Measurements from ENCODE around the gene YPEL4. TPM values are rescaled to one million over a fixed set of nuclear protein-coding genes. Genes with fewer than 3 reads are reported as not detected.

The YPEL4 gene
- polyA plus RNA-seq, 1 of the 3 experiments (the other 2 are of a cell fraction), result 2.3 TPM

DNA sequence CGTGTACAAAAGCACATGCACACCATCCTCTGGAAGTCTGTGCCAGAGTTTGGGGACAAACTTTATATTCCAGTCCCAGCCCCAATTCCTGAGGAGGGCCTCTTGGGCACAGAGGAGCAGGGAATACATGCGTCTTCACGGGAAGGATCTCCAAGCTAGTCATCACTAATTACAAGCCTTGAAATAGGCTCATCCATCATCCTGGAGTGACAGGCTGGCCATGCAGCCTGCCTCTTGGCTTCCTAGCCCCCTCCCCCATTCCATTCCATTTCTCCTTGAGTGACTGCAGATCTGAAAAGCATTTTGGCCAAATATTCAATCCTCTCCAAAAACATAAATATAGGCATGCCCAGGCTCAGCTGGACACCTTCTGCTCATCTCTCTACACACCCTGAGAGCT, 27.4 kb downstream of the YPEL4 start:
- no peaks in the 10 kb centered on the region for H3K36me3 ChIP-seq (replicated peaks in 1 of 2; ENCODE audit: control insufficient read depth in 1 of 2, insufficient read depth in 2 of 2, low read length in 1 of 2)
- H3F3A ChIP-seq (replicated peaks; ENCODE audit: insufficient read depth), result no peaks in the 10 kb centered on the region
- no peak overlapping the region for H2AFZ ChIP-seq (ENCODE audit: low read depth)
- ChIA-PET CTCF (interaction anchor here (1.0 to 1.6 kb wide), 2 partner anchors 54 to 129 kb away, joined by 4 read pairs; partner anchors contain the start of gene UBE2L6), POLR2A (no interaction called here)
- 54% methylated on average over 2 of the region's 3 CpGs for whole genome bisulfite sequencing (ENCODE audit: low lambda C conversion rate)
- no peaks in the 10 kb centered on the region for H3K9me3 ChIP-seq
- H4K20me1 ChIP-seq (ENCODE audit: insufficient read depth), result no peaks in the 10 kb centered on the region
- no peak overlapping the region for H3K4me2 ChIP-seq
- no peak overlapping the region for H3K4me3 ChIP-seq (ENCODE audit: low read depth in 2 of 2, low read length in 1 of 2)
- H3K79me2 ChIP-seq (ENCODE audit: insufficient read depth), result no peaks in the 10 kb centered on the region
- H3K4me1 ChIP-seq (ENCODE audit: control insufficient read depth in 1 of 2, insufficient read depth in 2 of 2, low read depth in 1 of 2, low read length in 1 of 2), result no peaks in the 10 kb centered on the region
- TF ChIP-seq SMC3 (IDR thresholded peaks at IDR 0.05; ENCODE audit: low read depth, low read length) (no peak), MXI1 (IDR thresholded peaks at IDR 0.05; ENCODE audit: low read depth, low read length) (no peak), YY1 (IDR thresholded peaks at IDR 0.05; ENCODE audit: low read depth) (no peak), EZH2phosphoT487 (IDR thresholded peaks at IDR 0.05; ENCODE audit: borderline replicate concordance, low read depth) (no peak), POLR2AphosphoS5 (IDR thresholded peaks at IDR 0.05; ENCODE audit: low read depth, low read length) (no peak), TEAD4 (IDR thresholded peaks at IDR 0.05; ENCODE audit: borderline replicate concordance, insufficient read depth) (no peak), SIN3A (IDR thresholded peaks at IDR 0.05; ENCODE audit: borderline replicate concordance, low read depth, low read length) (no peak), GABPA (IDR thresholded peaks at IDR 0.05; ENCODE audit: low read depth) (no peak)
- TF ChIP-seq, protein P1, sequence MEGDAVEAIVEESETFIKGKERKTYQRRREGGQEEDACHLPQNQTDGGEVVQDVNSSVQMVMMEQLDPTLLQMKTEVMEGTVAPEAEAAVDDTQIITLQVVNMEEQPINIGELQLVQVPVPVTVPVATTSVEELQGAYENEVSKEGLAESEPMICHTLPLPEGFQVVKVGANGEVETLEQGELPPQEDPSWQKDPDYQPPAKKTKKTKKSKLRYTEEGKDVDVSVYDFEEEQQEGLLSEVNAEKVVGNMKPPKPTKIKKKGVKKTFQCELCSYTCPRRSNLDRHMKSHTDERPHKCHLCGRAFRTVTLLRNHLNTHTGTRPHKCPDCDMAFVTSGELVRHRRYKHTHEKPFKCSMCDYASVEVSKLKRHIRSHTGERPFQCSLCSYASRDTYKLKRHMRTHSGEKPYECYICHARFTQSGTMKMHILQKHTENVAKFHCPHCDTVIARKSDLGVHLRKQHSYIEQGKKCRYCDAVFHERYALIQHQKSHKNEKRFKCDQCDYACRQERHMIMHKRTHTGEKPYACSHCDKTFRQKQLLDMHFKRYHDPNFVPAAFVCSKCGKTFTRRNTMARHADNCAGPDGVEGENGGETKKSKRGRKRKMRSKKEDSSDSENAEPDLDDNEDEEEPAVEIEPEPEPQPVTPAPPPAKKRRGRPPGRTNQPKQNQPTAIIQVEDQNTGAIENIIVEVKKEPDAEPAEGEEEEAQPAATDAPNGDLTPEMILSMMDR (IDR thresholded peaks at IDR 0.05), result no peak
- TF ChIP-seq, protein P2, sequence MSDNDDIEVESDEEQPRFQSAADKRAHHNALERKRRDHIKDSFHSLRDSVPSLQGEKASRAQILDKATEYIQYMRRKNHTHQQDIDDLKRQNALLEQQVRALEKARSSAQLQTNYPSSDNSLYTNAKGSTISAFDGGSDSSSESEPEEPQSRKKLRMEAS (IDR thresholded peaks at IDR 0.05; ENCODE audit: low read depth), result no peak
- TF ChIP-seq, protein P3, sequence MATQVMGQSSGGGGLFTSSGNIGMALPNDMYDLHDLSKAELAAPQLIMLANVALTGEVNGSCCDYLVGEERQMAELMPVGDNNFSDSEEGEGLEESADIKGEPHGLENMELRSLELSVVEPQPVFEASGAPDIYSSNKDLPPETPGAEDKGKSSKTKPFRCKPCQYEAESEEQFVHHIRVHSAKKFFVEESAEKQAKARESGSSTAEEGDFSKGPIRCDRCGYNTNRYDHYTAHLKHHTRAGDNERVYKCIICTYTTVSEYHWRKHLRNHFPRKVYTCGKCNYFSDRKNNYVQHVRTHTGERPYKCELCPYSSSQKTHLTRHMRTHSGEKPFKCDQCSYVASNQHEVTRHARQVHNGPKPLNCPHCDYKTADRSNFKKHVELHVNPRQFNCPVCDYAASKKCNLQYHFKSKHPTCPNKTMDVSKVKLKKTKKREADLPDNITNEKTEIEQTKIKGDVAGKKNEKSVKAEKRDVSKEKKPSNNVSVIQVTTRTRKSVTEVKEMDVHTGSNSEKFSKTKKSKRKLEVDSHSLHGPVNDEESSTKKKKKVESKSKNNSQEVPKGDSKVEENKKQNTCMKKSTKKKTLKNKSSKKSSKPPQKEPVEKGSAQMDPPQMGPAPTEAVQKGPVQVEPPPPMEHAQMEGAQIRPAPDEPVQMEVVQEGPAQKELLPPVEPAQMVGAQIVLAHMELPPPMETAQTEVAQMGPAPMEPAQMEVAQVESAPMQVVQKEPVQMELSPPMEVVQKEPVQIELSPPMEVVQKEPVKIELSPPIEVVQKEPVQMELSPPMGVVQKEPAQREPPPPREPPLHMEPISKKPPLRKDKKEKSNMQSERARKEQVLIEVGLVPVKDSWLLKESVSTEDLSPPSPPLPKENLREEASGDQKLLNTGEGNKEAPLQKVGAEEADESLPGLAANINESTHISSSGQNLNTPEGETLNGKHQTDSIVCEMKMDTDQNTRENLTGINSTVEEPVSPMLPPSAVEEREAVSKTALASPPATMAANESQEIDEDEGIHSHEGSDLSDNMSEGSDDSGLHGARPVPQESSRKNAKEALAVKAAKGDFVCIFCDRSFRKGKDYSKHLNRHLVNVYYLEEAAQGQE (IDR thresholded peaks at IDR 0.05; ENCODE audit: low read depth, low read length), result no peak
- no peak overlapping the region for H3K27ac ChIP-seq (ENCODE audit: low read depth in 2 of 2, low read length in 1 of 2)
- DNase-seq, result no peak
- H3K9me2 ChIP-seq, result no peaks in the 10 kb centered on the region
- no peaks in the 10 kb centered on the region for H3K27me3 ChIP-seq (ENCODE audit: insufficient read depth)
- no peak overlapping the region for H3K9ac ChIP-seq

DNA sequence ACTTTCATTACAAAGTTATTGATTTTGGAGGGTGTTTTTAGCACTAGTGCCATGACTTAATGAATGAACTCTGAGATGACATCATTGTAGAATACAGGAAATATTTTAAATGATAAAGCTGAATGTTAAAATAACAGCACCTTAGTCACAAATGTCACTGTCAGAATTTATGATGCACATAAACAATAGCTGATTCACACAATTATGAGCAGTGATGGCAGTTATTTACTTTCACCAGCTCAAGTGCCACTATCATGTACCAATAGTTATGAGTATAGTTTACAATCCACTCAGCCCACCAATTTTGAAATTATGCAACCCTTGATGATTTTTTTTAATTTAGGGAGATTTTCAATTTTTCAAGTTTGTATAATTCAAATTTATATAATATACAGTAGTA, 29.2 kb downstream of the YPEL4 start:
- Histone ChIP-seq H3K4me2 (no peak overlapping the region), H3K9ac (no peak overlapping the region), H3K27me3 (ENCODE audit: insufficient read depth) (peaks cover 11% of the 10 kb centered on the region; the same call in 1 of the 2 replicates), H3K9me3 (no peaks in the 10 kb centered on the region), H3K4me3 (ENCODE audit: low read depth in 2 of 2, low read length in 1 of 2) (no peak overlapping the region), H2AFZ (ENCODE audit: low read depth) (no peak overlapping the region), H3K36me3 (replicated peaks in 1 of 2; ENCODE audit: control insufficient read depth in 1 of 2, insufficient read depth in 2 of 2, low read length in 1 of 2) (no peaks in the 10 kb centered on the region), H3K79me2 (ENCODE audit: insufficient read depth) (no peaks in the 10 kb centered on the region), H3K4me1 (ENCODE audit: control insufficient read depth in 1 of 2, insufficient read depth in 2 of 2, low read depth in 1 of 2, low read length in 1 of 2) (no peaks in the 10 kb centered on the region), H3F3A (replicated peaks; ENCODE audit: insufficient read depth) (no peaks in the 10 kb centered on the region), H4K20me1 (ENCODE audit: insufficient read depth) (no peaks in the 10 kb centered on the region), H3K9me2 (no peaks in the 10 kb centered on the region), H3K27ac (ENCODE audit: low read depth in 2 of 2, low read length in 1 of 2) (no peak overlapping the region)
- ChIA-PET POLR2A (no interaction called here), CTCF (interaction anchor here (0.7 to 1.3 kb wide), 3 partner anchors 16 to 53 kb away, joined by 3 to 4 read pairs (median 3); partner anchors contain the start of gene UBE2L6)
- no peak for DNase-seq
- no peak for TF ChIP-seq FOXM1 (IDR thresholded peaks at IDR 0.05; ENCODE audit: low read depth)
- TF ChIP-seq, protein P2 (IDR thresholded peaks at IDR 0.05; ENCODE audit: low read depth), result no peak
- TF ChIP-seq TEAD4 (IDR thresholded peaks at IDR 0.05; ENCODE audit: borderline replicate concordance, insufficient read depth), result no peak
- no peak for TF ChIP-seq GATA2 (CRISPR knock-in tag; IDR thresholded peaks at IDR 0.05)
- no peak for TF ChIP-seq POLR2AphosphoS5 (IDR thresholded peaks at IDR 0.05; ENCODE audit: low read depth, low read length)
- no peak for TF ChIP-seq ELF1 (IDR thresholded peaks at IDR 0.05)
- TF ChIP-seq, protein P1 (IDR thresholded peaks at IDR 0.05), result no peak
- TF ChIP-seq, protein P4, sequence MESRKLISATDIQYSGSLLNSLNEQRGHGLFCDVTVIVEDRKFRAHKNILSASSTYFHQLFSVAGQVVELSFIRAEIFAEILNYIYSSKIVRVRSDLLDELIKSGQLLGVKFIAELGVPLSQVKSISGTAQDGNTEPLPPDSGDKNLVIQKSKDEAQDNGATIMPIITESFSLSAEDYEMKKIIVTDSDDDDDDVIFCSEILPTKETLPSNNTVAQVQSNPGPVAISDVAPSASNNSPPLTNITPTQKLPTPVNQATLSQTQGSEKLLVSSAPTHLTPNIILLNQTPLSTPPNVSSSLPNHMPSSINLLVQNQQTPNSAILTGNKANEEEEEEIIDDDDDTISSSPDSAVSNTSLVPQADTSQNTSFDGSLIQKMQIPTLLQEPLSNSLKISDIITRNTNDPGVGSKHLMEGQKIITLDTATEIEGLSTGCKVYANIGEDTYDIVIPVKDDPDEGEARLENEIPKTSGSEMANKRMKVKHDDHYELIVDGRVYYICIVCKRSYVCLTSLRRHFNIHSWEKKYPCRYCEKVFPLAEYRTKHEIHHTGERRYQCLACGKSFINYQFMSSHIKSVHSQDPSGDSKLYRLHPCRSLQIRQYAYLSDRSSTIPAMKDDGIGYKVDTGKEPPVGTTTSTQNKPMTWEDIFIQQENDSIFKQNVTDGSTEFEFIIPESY (IDR thresholded peaks at IDR 0.05; ENCODE audit: borderline replicate concordance, low read depth), result no peak
- no peak for TF ChIP-seq RCOR1 (IDR thresholded peaks at IDR 0.05; ENCODE audit: low read length)
- no peak for TF ChIP-seq EP300 (IDR thresholded peaks at IDR 0.05; ENCODE audit: borderline replicate concordance in 1 of 2, low read depth in 1 of 2, low read length in 1 of 2)
